CD4-positive, alpha-beta memory T cell (primary cell): ENCODE data around the gene NEUROG2. TPM values are rescaled to one million over a fixed set of nuclear protein-coding genes. Genes with fewer than 3 reads are reported as not detected.
"Not testable (repeated sequence)": the region's sequence is repeated elsewhere in the genome, so short reads cannot be mapped to it uniquely, and the experiment has no call there.

ENCODE experiments used
- CTCF ChIA-PET: fragments of 350-600 bp; sonication (Branson Sonifier 250); formaldehyde crosslinking; loops from one replicate; lab custom pipeline; 2021; ENCODE audit warnings: inconsistent platforms; ENCODE audit not compliant: partially characterized antibody; lab: Charles Lee
- POLR2A ChIA-PET: fragments of 350-600 bp; sonication (Branson Sonifier 250); formaldehyde crosslinking; loops from one replicate; lab custom pipeline; 2021; ENCODE audit not compliant: partially characterized antibody; lab: Charles Lee
- DNase-seq, 5 donors: peaks; one replicate each; pipeline versions ENCODE4 v3.0.0 to v3.0.0-alpha.2; 2020 to 2022; ENCODE audit warnings: mixed read lengths in 1 of 5
- H3K27ac ChIP-seq: one replicate; pipeline ENCODE4 v1.7.0; 2013; ENCODE audit warnings: low read depth, low read length
- H3K27me3 ChIP-seq: 2 replicates; pipeline ENCODE4 v1.7.0; 2013; ENCODE audit warnings: mild to moderate bottlenecking, low read length, moderate library complexity; ENCODE audit not compliant: insufficient read depth
- H3K36me3 ChIP-seq: 2 replicates; pipeline ENCODE4 v1.7.0; 2013; ENCODE audit warnings: mild to moderate bottlenecking, low read length, moderate library complexity; ENCODE audit not compliant: insufficient read depth
- H3K4me1 ChIP-seq: 2 replicates; pipeline ENCODE4 v1.7.0; 2013; ENCODE audit warnings: mild to moderate bottlenecking, low read length, moderate library complexity; ENCODE audit not compliant: insufficient read depth
- H3K4me3 ChIP-seq, 2 donors: one replicate each; pipeline ENCODE4 v1.7.0; 2013; ENCODE audit warnings: low read length in 2 of 2, mild to moderate bottlenecking in 1 of 2
- H3K9me3 ChIP-seq, 2 donors: one replicate each; pipeline ENCODE4 v1.7.0; 2013; ENCODE audit warnings: low read length in 2 of 2, control low read depth in 1 of 2; ENCODE audit not compliant: control insufficient read depth in 1 of 2
- H3K27ac Mint-ChIP-seq, 7 donors: one replicate each; pipeline ENCODE4 v1.8.0; 2020 to 2021; ENCODE audit warnings: mixed read lengths in 7 of 7, mild to moderate bottlenecking in 6 of 7, inconsistent platforms in 3 of 7, moderate library complexity in 3 of 7
- H3K27me3 Mint-ChIP-seq, 2 donors: one replicate each; pipeline ENCODE4 v1.8.0; 2020 to 2021; ENCODE audit warnings: mixed read lengths in 2 of 2
- H3K36me3 Mint-ChIP-seq, 2 donors: one replicate each; pipeline ENCODE4 v1.8.0; 2020 to 2021; ENCODE audit warnings: mixed read lengths in 2 of 2, inconsistent platforms in 1 of 2, mild to moderate bottlenecking in 1 of 2
- H3K4me1 Mint-ChIP-seq, 4 donors: one replicate each; pipeline ENCODE4 v1.8.0; 2020 to 2021; ENCODE audit warnings: mixed read lengths in 4 of 4, mild to moderate bottlenecking in 1 of 4
- H3K4me3 Mint-ChIP-seq, 8 donors: one replicate each; pipeline ENCODE4 v1.8.0; 2020 to 2021; ENCODE audit warnings: mixed read lengths in 8 of 8, mild to moderate bottlenecking in 7 of 8, moderate library complexity in 6 of 8, inconsistent platforms in 3 of 8
- H3K9me3 Mint-ChIP-seq, 8 donors: one replicate each; pipeline ENCODE4 v1.8.0; 2020 to 2021; ENCODE audit warnings: mixed read lengths in 8 of 8, mild to moderate bottlenecking in 5 of 8, inconsistent platforms in 3 of 8, moderate library complexity in 1 of 8
- intact Hi-C: fragments of 100-400 bp; cut with micrococcal nuclease; formaldehyde crosslinking; loops from one replicate; pipeline ENCODE4 v1.15.1; 2023
- polyA plus RNA-seq, 2 donors: library from polyadenylated mRNA; unstranded; fragments of 300-500 nt; fragmentation: Illumina TruSeq; gene quantifications; one replicate each; pipeline ENCODE4 v1.2.3, GENCODE V29; 2021
- total RNA-seq, 2 experiments: library from RNA; stranded (reverse); gene quantifications; one replicate each; pipeline ENCODE4 v1.2.3, GENCODE V29; 2021

The NEUROG2 gene
- total and polyA plus RNA-seq, 4 experiments from 2014 or later: not detected

GRCh38 chr4:112557676-112558411 is 41.9 kb upstream of the NEUROG2 start:
- no peak for DNase-seq
- intact Hi-C loops: no loop called here
- Mint-ChIP-seq H3K36me3 (peaks cover 0 to 18% of the 10 kb centered on the region in 2 donors), H3K27ac (no peak overlapping the region), H3K27me3 (no peaks in the 10 kb centered on the region), H3K4me1 (no peaks in the 10 kb centered on the region), H3K4me3 (no peak overlapping the region), H3K9me3 (peaks cover 0 to 2% (median 0%) of the 10 kb centered on the region in 8 donors)
- Histone ChIP-seq H3K4me1 (no peaks in the 10 kb centered on the region), H3K9me3 (no peaks in the 10 kb centered on the region), H3K27ac (no peak overlapping the region), H3K4me3 (no peak overlapping the region), H3K36me3 (no peaks in the 10 kb centered on the region), H3K27me3 (no peaks in the 10 kb centered on the region)
- ChIA-PET POLR2A (no interaction called here), CTCF (no interaction called here)

GRCh38 chr4:112554271-112554670 is 38.3 kb upstream of the NEUROG2 start:
- H3K36me3 Mint-ChIP-seq, H3K36me3 ChIP-seq, H3K27ac ChIP-seq, H3K4me3 ChIP-seq, DNase-seq, H3K27me3 ChIP-seq, POLR2A ChIA-PET, H3K4me1 Mint-ChIP-seq, intact Hi-C loops, H3K27ac Mint-ChIP-seq, H3K4me3 Mint-ChIP-seq, H3K4me1 ChIP-seq, H3K27me3 Mint-ChIP-seq, H3K9me3 Mint-ChIP-seq, H3K9me3 ChIP-seq: not testable (repeated sequence)
- CTCF ChIA-PET: interaction anchor here (1.8 kb wide), 1 partner anchor 455 kb away, joined by 5 read pairs; no protein-coding TSS in a partner anchor

- H3K4me3 Mint-ChIP-seq: no peak overlapping the region
- no peak overlapping the region for H3K27ac Mint-ChIP-seq
- H3K36me3 Mint-ChIP-seq: peaks cover 0 to 4% of the 10 kb centered on the region in 2 donors
These were observed 36.7 kb upstream of the NEUROG2 start for GRCh38 chr4:112552668-112553067.

GRCh38 chr4:112550728-112551127 is 34.7 kb upstream of the NEUROG2 start:
- Mint-ChIP-seq H3K36me3 (peaks cover 0 to 4% of the 10 kb centered on the region in 2 donors), H3K4me3 (no peak overlapping the region), H3K9me3 (peaks cover 0 to 2% (median 0%) of the 10 kb centered on the region in 8 donors), H3K27me3 (no peaks in the 10 kb centered on the region), H3K27ac (no peak overlapping the region), H3K4me1 (no peaks in the 10 kb centered on the region)
- no peak overlapping the region for H3K27ac ChIP-seq
- no peaks in the 10 kb centered on the region for H3K4me1 ChIP-seq
- ChIA-PET POLR2A (no interaction called here), CTCF (interaction anchor here (1.0 kb wide), 1 partner anchor 54 kb away, joined by 3 read pairs; no protein-coding TSS in a partner anchor)
- H3K27me3 ChIP-seq: no peaks in the 10 kb centered on the region
- no peaks in the 10 kb centered on the region for H3K9me3 ChIP-seq
- H3K36me3 ChIP-seq: no peaks in the 10 kb centered on the region
- no peak overlapping the region for H3K4me3 ChIP-seq
- DNase-seq: no peak
- intact Hi-C loops: no loop called here

More at GRCh38 chr4:112552668-112553067, 36.7 kb upstream of the NEUROG2 start:
- Mint-ChIP-seq H3K4me1 (no peaks in the 10 kb centered on the region), H3K27me3 (no peaks in the 10 kb centered on the region), H3K9me3 (peaks cover 0 to 2% (median 0%) of the 10 kb centered on the region in 8 donors)
- DNase-seq: no peak
- CTCF ChIA-PET: interaction anchor here (1.8 kb wide), 1 partner anchor 453 kb away, joined by 5 read pairs; no protein-coding TSS in a partner anchor
- Histone ChIP-seq H3K9me3 (no peaks in the 10 kb centered on the region), H3K27me3 (no peaks in the 10 kb centered on the region), H3K36me3 (no peaks in the 10 kb centered on the region), H3K4me1 (no peaks in the 10 kb centered on the region), H3K27ac (no peak overlapping the region), H3K4me3 (no peak overlapping the region)
- POLR2A ChIA-PET: no interaction called here
- intact Hi-C loops: no loop called here

GRCh38 chr4:112546476-112546875 is 30.5 kb upstream of the NEUROG2 start:
- H3K36me3 ChIP-seq: no peaks in the 10 kb centered on the region
- Mint-ChIP-seq H3K27me3 (no peaks in the 10 kb centered on the region), H3K9me3 (no peaks in the 10 kb centered on the region), H3K36me3 (peaks cover 0 to 4% of the 10 kb centered on the region in 2 donors), H3K4me1 (no peaks in the 10 kb centered on the region), H3K27ac (no peak overlapping the region), H3K4me3 (no peak overlapping the region)
- no peaks in the 10 kb centered on the region for H3K9me3 ChIP-seq
- no peak overlapping the region for H3K4me3 ChIP-seq
- intact Hi-C loops: no loop called here
- H3K27ac ChIP-seq: no peak overlapping the region
- POLR2A ChIA-PET: no interaction called here
- no peak for DNase-seq
- CTCF ChIA-PET: no interaction called here
- H3K27me3 ChIP-seq: no peaks in the 10 kb centered on the region
- no peaks in the 10 kb centered on the region for H3K4me1 ChIP-seq

GRCh38 chr4:112545346-112545745 is 29.4 kb upstream of the NEUROG2 start:
- intact Hi-C loops: no loop called here
- no peak overlapping the region for H3K4me3 ChIP-seq
- no peaks in the 10 kb centered on the region for H3K9me3 ChIP-seq
- Mint-ChIP-seq H3K36me3 (peaks cover 0 to 4% of the 10 kb centered on the region in 2 donors), H3K4me1 (no peaks in the 10 kb centered on the region), H3K27me3 (no peaks in the 10 kb centered on the region), H3K27ac (no peak overlapping the region), H3K4me3 (no peak overlapping the region), H3K9me3 (no peaks in the 10 kb centered on the region)
- ChIA-PET CTCF (no interaction called here), POLR2A (no interaction called here)
- H3K27ac ChIP-seq: no peak overlapping the region
- no peaks in the 10 kb centered on the region for H3K4me1 ChIP-seq
- no peak for DNase-seq
- no peaks in the 10 kb centered on the region for H3K27me3 ChIP-seq
- H3K36me3 ChIP-seq: no peaks in the 10 kb centered on the region

- Mint-ChIP-seq H3K36me3 (peaks cover 0 to 9% of the 10 kb centered on the region in 2 donors), H3K27me3 (no peaks in the 10 kb centered on the region), H3K9me3 (no peaks in the 10 kb centered on the region), H3K4me1 (no peaks in the 10 kb centered on the region), H3K27ac (no peak overlapping the region), H3K4me3 (no peak overlapping the region)
- Histone ChIP-seq H3K27me3 (no peaks in the 10 kb centered on the region), H3K4me1 (no peaks in the 10 kb centered on the region), H3K27ac (no peak overlapping the region), H3K9me3 (no peaks in the 10 kb centered on the region), H3K36me3 (no peaks in the 10 kb centered on the region), H3K4me3 (no peak overlapping the region)
- ChIA-PET POLR2A (no interaction called here), CTCF (no interaction called here)
- no peak for DNase-seq
- intact Hi-C loops: no loop called here
These were observed 24.7 kb upstream of the NEUROG2 start for GRCh38 chr4:112540695-112541094.
